ENCODE results near the gene LTK. TPM values are rescaled to one million over a fixed set of nuclear protein-coding genes. Genes with fewer than 3 reads are reported as not detected.

LTK gene
- total and polyA plus RNA-seq, 2 of the 4 experiments (the other 2 are of a cell fraction), result 0.18 to 0.62 TPM

DNA sequence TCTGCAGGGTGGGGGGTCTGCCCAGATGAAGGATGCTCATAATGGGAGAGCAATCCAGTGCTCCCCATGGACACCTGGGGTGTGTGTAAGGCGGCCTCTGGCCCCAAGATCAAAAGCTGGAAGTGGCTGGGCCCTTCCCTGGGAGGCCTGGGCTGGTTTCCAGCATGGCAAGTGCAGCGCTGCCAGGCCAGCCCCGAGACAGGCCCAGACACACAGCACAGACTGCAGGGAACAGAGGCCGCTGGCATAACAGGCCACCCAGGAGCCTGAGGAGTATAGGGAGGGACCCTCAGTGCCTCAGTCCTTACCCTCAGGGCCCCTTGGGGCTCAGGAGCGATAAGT lies 10.0 kb downstream of the LTK start:
- intact Hi-C loops (cut with micrococcal nuclease), result no loop called here
- Histone ChIP-seq H3K56ac (ENCODE audit: extremely low read depth, insufficient read depth, low read length) (no peak overlapping the region), H3K9me1 (ENCODE audit: insufficient read depth, low read length) (peaks cover 5% of the 10 kb centered on the region; the same call in 1 of the 2 replicates), H2AK9ac (replicated peaks; ENCODE audit: low read depth, low read length, poor library complexity) (no peak overlapping the region), H3K4me2 (ENCODE audit: low read depth, low read length) (no peak overlapping the region), H2BK120ac (ENCODE audit: low read depth, low read length) (no peak overlapping the region), H3K27ac (ENCODE audit: insufficient read depth, low read length) (no peak overlapping the region), H2AK5ac (ENCODE audit: low read depth, low read length) (no peak overlapping the region), H4K20me1 (ENCODE audit: insufficient read depth, low read length) (peaks cover 4% of the 10 kb centered on the region; the same call in 1 of the 2 replicates), H3K23ac (ENCODE audit: low read depth, low read length) (no peak overlapping the region), H3K36me3 (ENCODE audit: control insufficient read depth, insufficient read depth, low read length) (no peaks in the 10 kb centered on the region), H4K8ac (ENCODE audit: low read depth in 2 of 2, low read length in 2 of 2) (no peak overlapping the region), H2BK5ac (ENCODE audit: low read depth, low read length, poor library complexity, severe bottlenecking) (no peak overlapping the region), H3K4me3 (ENCODE audit: insufficient read depth, low read depth, low read length) (no peak overlapping the region), H2BK20ac (ENCODE audit: low read depth, low read length) (no peak overlapping the region), H3K9ac (ENCODE audit: low read depth, low read length) (no peak overlapping the region), H2BK15ac (ENCODE audit: low read depth, low read length) (no peak overlapping the region), H3K9me3 (ENCODE audit: control insufficient read depth, insufficient read depth, low read length) (no peaks in the 10 kb centered on the region), H3K27me3 (ENCODE audit: control insufficient read depth, insufficient read depth, low read length) (peaks cover 16% of the 10 kb centered on the region), H4K91ac (ENCODE audit: insufficient read depth, low read depth, low read length) (no peak overlapping the region), H3K79me1 (ENCODE audit: low read depth in 1 of 2, low read length in 2 of 2) (no peaks in the 10 kb centered on the region), H4K5ac (ENCODE audit: low read depth, low read length) (no peak overlapping the region), H3K4ac (ENCODE audit: low read depth, low read length) (no peak overlapping the region), H3K4me1 (ENCODE audit: control insufficient read depth, insufficient read depth, low read length) (peaks cover 2% of the 10 kb centered on the region; the same call in 1 of the 2 replicates), H3K14ac (replicated peaks; ENCODE audit: low read depth, low read length) (no peak overlapping the region), H2AFZ (replicated peaks; ENCODE audit: low read length, poor library complexity) (no peak overlapping the region), H3K18ac (ENCODE audit: low read depth, low read length) (no peak overlapping the region)
- in situ Hi-C loops (cut with MboI; ENCODE audit: low sequenced_read_pairs), result no loop called here
- no peak for TF ChIP-seq MAZ (IDR thresholded peaks at IDR 0.05; ENCODE audit: borderline replicate concordance, low read depth, low read length)
- TF ChIP-seq RCOR1 (IDR thresholded peaks at IDR 0.05; ENCODE audit: insufficient replicate concordance, low read length), result no peak
- TF ChIP-seq, protein P1, sequence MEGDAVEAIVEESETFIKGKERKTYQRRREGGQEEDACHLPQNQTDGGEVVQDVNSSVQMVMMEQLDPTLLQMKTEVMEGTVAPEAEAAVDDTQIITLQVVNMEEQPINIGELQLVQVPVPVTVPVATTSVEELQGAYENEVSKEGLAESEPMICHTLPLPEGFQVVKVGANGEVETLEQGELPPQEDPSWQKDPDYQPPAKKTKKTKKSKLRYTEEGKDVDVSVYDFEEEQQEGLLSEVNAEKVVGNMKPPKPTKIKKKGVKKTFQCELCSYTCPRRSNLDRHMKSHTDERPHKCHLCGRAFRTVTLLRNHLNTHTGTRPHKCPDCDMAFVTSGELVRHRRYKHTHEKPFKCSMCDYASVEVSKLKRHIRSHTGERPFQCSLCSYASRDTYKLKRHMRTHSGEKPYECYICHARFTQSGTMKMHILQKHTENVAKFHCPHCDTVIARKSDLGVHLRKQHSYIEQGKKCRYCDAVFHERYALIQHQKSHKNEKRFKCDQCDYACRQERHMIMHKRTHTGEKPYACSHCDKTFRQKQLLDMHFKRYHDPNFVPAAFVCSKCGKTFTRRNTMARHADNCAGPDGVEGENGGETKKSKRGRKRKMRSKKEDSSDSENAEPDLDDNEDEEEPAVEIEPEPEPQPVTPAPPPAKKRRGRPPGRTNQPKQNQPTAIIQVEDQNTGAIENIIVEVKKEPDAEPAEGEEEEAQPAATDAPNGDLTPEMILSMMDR (conservative IDR thresholded peaks at IDR 0.05; ENCODE audit: low read depth, low read length), result no peak
- no peak for TF ChIP-seq CHD1 (IDR thresholded peaks at IDR 0.05; ENCODE audit: low read depth, low read length)
- no peak for TF ChIP-seq NFE2L2 (IDR thresholded peaks at IDR 0.05; ENCODE audit: low read depth, low read length)
- no peak for TF ChIP-seq CEBPB (IDR thresholded peaks at IDR 0.05; ENCODE audit: low read depth, low read length)
- TF ChIP-seq POLR2A (IDR thresholded peaks at IDR 0.05; ENCODE audit: low read depth, low read length), result no peak
- no peak for TF ChIP-seq SMC3 (IDR thresholded peaks at IDR 0.05; ENCODE audit: low read depth, low read length)
- no peak for TF ChIP-seq MXI1 (IDR thresholded peaks at IDR 0.05; ENCODE audit: borderline replicate concordance, low read depth, low read length)
- TF ChIP-seq, protein P2, sequence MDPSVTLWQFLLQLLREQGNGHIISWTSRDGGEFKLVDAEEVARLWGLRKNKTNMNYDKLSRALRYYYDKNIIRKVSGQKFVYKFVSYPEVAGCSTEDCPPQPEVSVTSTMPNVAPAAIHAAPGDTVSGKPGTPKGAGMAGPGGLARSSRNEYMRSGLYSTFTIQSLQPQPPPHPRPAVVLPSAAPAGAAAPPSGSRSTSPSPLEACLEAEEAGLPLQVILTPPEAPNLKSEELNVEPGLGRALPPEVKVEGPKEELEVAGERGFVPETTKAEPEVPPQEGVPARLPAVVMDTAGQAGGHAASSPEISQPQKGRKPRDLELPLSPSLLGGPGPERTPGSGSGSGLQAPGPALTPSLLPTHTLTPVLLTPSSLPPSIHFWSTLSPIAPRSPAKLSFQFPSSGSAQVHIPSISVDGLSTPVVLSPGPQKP (IDR thresholded peaks at IDR 0.05; ENCODE audit: borderline replicate concordance, low read depth, low read length), result no peak
- TF ChIP-seq, protein P3, sequence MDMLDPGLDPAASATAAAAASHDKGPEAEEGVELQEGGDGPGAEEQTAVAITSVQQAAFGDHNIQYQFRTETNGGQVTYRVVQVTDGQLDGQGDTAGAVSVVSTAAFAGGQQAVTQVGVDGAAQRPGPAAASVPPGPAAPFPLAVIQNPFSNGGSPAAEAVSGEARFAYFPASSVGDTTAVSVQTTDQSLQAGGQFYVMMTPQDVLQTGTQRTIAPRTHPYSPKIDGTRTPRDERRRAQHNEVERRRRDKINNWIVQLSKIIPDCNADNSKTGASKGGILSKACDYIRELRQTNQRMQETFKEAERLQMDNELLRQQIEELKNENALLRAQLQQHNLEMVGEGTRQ (IDR thresholded peaks at IDR 0.05; ENCODE audit: low read depth, low read length), result no peak
- no peak for TF ChIP-seq FOS (IDR thresholded peaks at IDR 0.05; ENCODE audit: low read depth, low read length)
- no peak for TF ChIP-seq BHLHE40 (IDR thresholded peaks at IDR 0.05; ENCODE audit: low read depth, low read length)
- no peak for TF ChIP-seq RFX5 (IDR thresholded peaks at IDR 0.05; ENCODE audit: low read depth, low read length)
- no peak for TF ChIP-seq RAD21 (IDR thresholded peaks at IDR 0.05; ENCODE audit: low read length)
- TF ChIP-seq MAFK (IDR thresholded peaks at IDR 0.05; ENCODE audit: low read depth, low read length), result no peak
- ChIA-PET POLR2A (ENCODE audit: unreplicated experiment) (no interaction called here), CTCF (no interaction called here)
- 60% methylated on average over 1 of the region's 5 CpGs; no CpG with 5 or more reads in 1 of the 2 experiments for WGBS, 2 experiments (ENCODE audit: extremely low coverage in 2 of 2, insufficient read length in 1 of 2)
- DNase-seq (no peak), ATAC-seq (ENCODE audit: low read depth) (no peak)
- dilution Hi-C loops (cut with HindIII; ENCODE audit: low sequenced_read_pairs, unreplicated experiment), result no loop called here
- BruUV-seq (replicated peaks), result no TSS peak

Data from IMR-90 (cell line).